ENCODE measurements around the gene PPP1R13L.

The PPP1R13L gene

GRCh38 chr19:45405435-45406225 is 761 bp upstream of the PPP1R13L start:
- Histone ChIP-seq H3K9me2 (ENCODE audit: low read depth, low read length) (no peaks in the 10 kb centered on the region), H2AFZ (ENCODE audit: low read length) (no peak overlapping the region), H3K36me3 (ENCODE audit: insufficient read depth, low read length) (peaks cover 5% of the 10 kb centered on the region; the same call in 1 of the 2 replicates), H3K9ac (ENCODE audit: low read length) (peak overlapping the region; percentile 83), H3K27ac (ENCODE audit: low read depth, low read length, poor library complexity, severe bottlenecking) (peak overlapping the region; percentile 79), H3K9me3 (ENCODE audit: low read length) (no peaks in the 10 kb centered on the region), H3K4me2 (ENCODE audit: low read length) (peak overlapping the region; percentile 68), H4K20me1 (ENCODE audit: insufficient read depth, low read length) (no peaks in the 10 kb centered on the region), H3K27me3 (ENCODE audit: insufficient read depth, low read length) (no peaks in the 10 kb centered on the region), H3F3A (ENCODE audit: insufficient read depth, low read length) (no peaks in the 10 kb centered on the region), H3K4me3 (ENCODE audit: low read depth, low read length, poor library complexity, severe bottlenecking) (peak overlapping the region; percentile 84), H3K79me2 (ENCODE audit: insufficient read depth, low read length) (peaks cover 6% of the 10 kb centered on the region; the same call in 1 of the 2 replicates), H3K4me1 (ENCODE audit: insufficient read depth, low read length, severe bottlenecking) (peaks cover 55% of the 10 kb centered on the region)
- no peak for TF ChIP-seq CTCF (IDR thresholded peaks at IDR 0.05; ENCODE audit: low read length)
- no peak for TF ChIP-seq EZH2 (IDR thresholded peaks at IDR 0.05; ENCODE audit: borderline replicate concordance, low read length)

GRCh38 chr19:45403781-45404556 is 900 bp downstream of the PPP1R13L start:
- peaks cover 5% of the 10 kb centered on the region; the same call in 1 of the 2 replicates for H3K36me3 ChIP-seq (ENCODE audit: insufficient read depth, low read length)
- peaks cover 49% of the 10 kb centered on the region for H3K4me1 ChIP-seq (ENCODE audit: insufficient read depth, low read length, severe bottlenecking)
- TF ChIP-seq CTCF (IDR thresholded peaks at IDR 0.05; ENCODE audit: low read length) (peak; percentile 80), EZH2 (IDR thresholded peaks at IDR 0.05; ENCODE audit: borderline replicate concordance, low read length) (no peak)
- no peaks in the 10 kb centered on the region for H4K20me1 ChIP-seq (ENCODE audit: insufficient read depth, low read length)
- H3K4me3 ChIP-seq (ENCODE audit: low read depth, low read length, poor library complexity, severe bottlenecking), result peak overlapping the region; percentile 84
- peak overlapping the region; percentile 68 for H3K4me2 ChIP-seq (ENCODE audit: low read length)
- peak overlapping the region; percentile 83 for H3K9ac ChIP-seq (ENCODE audit: low read length)
- no peaks in the 10 kb centered on the region for H3K9me3 ChIP-seq (ENCODE audit: low read length)
- no peaks in the 10 kb centered on the region for H3F3A ChIP-seq (ENCODE audit: insufficient read depth, low read length)
- no peaks in the 10 kb centered on the region for H3K9me2 ChIP-seq (ENCODE audit: low read depth, low read length)
- H3K27me3 ChIP-seq (ENCODE audit: insufficient read depth, low read length), result no peaks in the 10 kb centered on the region
- peak overlapping the region; percentile 79 for H3K27ac ChIP-seq (ENCODE audit: low read depth, low read length, poor library complexity, severe bottlenecking)
- no peak overlapping the region for H2AFZ ChIP-seq (ENCODE audit: low read length)
- H3K79me2 ChIP-seq (ENCODE audit: insufficient read depth, low read length), result peaks cover 6% of the 10 kb centered on the region; the same call in 1 of the 2 replicates

GRCh38 chr19:45403272-45403671 is 1.6 kb downstream of the PPP1R13L start:
- H2AFZ ChIP-seq (ENCODE audit: low read length), result no peak overlapping the region
- no peak for TF ChIP-seq CTCF (IDR thresholded peaks at IDR 0.05; ENCODE audit: low read length)
- TF ChIP-seq EZH2 (IDR thresholded peaks at IDR 0.05; ENCODE audit: borderline replicate concordance, low read length), result no peak
- H3F3A ChIP-seq (ENCODE audit: insufficient read depth, low read length), result no peaks in the 10 kb centered on the region
- no peaks in the 10 kb centered on the region for H3K27me3 ChIP-seq (ENCODE audit: insufficient read depth, low read length)
- no peaks in the 10 kb centered on the region for H3K9me3 ChIP-seq (ENCODE audit: low read length)
- peaks cover 49% of the 10 kb centered on the region for H3K4me1 ChIP-seq (ENCODE audit: insufficient read depth, low read length, severe bottlenecking)
- no peaks in the 10 kb centered on the region for H3K36me3 ChIP-seq (ENCODE audit: insufficient read depth, low read length)
- peak overlapping the region; percentile 84 for H3K4me3 ChIP-seq (ENCODE audit: low read depth, low read length, poor library complexity, severe bottlenecking)
- H3K9ac ChIP-seq (ENCODE audit: low read length), result peak overlapping the region; percentile 25; the same call in 1 of the 2 replicates
- peaks cover 6% of the 10 kb centered on the region; the same call in 1 of the 2 replicates for H3K79me2 ChIP-seq (ENCODE audit: insufficient read depth, low read length)
- H4K20me1 ChIP-seq (ENCODE audit: insufficient read depth, low read length), result no peaks in the 10 kb centered on the region
- peak overlapping the region; percentile 18 for H3K27ac ChIP-seq (ENCODE audit: low read depth, low read length, poor library complexity, severe bottlenecking)
- peak overlapping the region; percentile 68 for H3K4me2 ChIP-seq (ENCODE audit: low read length)
- no peaks in the 10 kb centered on the region for H3K9me2 ChIP-seq (ENCODE audit: low read depth, low read length)
